ENCODE measurements around the gene PQBP1. TPM values are rescaled to one million over a fixed set of nuclear protein-coding genes. Genes with fewer than 3 reads are reported as not detected.
A peak's percentile ranks its signal among the peaks of the same experiment; 100 is the strongest.

PQBP1 gene
- total RNA-seq, 1 donor, result 27.2 TPM

GRCh38 chrX:48909703-48910294 is 12.1 kb downstream of the PQBP1 start:
- no peak for DNase-seq (ENCODE audit: low read depth)
- H3K4me3 ChIP-seq (ENCODE audit: low read depth, low read length), result no peak overlapping the region
- TF ChIP-seq CTCF (IDR thresholded peaks at IDR 0.05; ENCODE audit: insufficient read depth, low read depth, low read length), result no peak

DNA sequence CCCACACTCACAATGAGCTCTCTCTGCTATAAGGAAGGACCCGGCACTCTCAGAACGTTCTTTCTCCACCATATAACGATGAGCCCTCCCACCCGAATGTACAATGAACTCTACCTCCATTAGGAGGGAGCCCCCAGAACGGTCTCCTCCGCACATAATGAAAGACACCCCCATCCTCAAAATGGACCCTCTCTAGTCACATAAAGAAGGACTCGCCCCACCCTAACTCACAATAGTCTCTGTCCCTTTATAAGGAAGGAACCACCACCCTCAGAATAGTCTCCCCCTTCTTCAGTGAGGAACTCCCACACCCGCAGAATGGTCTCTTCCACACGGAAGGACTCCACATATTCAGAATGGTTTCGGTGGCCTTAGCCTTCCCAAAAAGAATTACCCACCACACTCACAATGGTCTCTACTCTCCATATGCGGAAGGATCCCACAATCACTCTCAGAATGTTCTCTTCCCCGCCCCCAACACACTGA is 13.2 kb downstream of the PQBP1 start:
- peak; percentile 42 for DNase-seq (ENCODE audit: low read depth)
- no peak for TF ChIP-seq CTCF (IDR thresholded peaks at IDR 0.05; ENCODE audit: insufficient read depth, low read depth, low read length)
- H3K4me3 ChIP-seq (ENCODE audit: low read depth, low read length), result peak overlapping the region; percentile 65

DNA sequence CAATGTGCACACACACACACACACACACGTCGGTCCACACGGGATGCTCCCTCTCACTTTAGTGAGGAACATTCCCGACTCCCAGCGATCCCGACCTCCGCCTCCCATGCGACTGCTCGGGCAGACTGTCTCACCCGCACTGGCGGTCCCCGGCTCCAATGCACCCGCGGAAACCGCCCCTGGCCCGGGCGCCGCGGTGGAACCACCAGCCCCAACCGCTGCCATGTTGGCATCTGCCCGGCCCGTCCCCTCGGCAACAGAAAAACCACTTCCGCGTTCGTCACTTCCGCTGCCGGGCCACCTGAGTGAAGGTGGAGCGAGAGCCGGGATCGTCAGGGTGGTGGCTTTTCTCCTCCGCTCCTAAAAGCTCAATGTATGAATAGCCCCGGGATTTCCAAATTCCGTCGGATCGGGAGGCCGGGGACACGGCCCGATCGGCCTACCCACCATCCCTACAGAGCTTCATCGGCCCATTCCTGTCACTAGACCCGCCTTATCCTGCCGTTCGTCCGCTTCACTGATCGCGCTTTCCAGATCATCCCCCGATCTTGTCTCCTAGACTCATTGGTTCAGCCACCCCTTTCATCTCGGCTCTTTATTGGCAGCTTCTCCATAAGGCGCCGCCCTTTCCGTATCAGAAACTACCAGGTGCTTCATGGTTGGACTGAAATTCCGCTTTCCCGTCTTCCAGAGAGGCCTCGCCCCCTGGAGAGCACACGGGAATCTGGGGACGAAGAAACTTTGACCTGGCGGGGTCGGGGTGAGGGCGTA is 13.9 kb downstream of the PQBP1 start, which contains the start of gene SLC35A2:
Gene SLC35A2, minus strand, starts transcription at position 235 of the 771 bp plus-strand sequence. Its CDS starts 10 bp downstream, at position 225.
- H3K4me3 ChIP-seq (ENCODE audit: low read depth, low read length), result peak within 1 kb of the TSS; percentile 65
- peak; percentile 69 for DNase-seq (ENCODE audit: low read depth)
- no peak for TF ChIP-seq CTCF (IDR thresholded peaks at IDR 0.05; ENCODE audit: insufficient read depth, low read depth, low read length)

- no peak overlapping the region for H3K4me3 ChIP-seq (ENCODE audit: low read depth, low read length)
- no peak for DNase-seq (ENCODE audit: low read depth)
- TF ChIP-seq CTCF (IDR thresholded peaks at IDR 0.05; ENCODE audit: insufficient read depth, low read depth, low read length), result no peak
These were observed 16.1 kb downstream of the PQBP1 start for GRCh38 chrX:48913605-48914366.

- no peak for DNase-seq (ENCODE audit: low read depth)
- no peak overlapping the region for H3K4me3 ChIP-seq (ENCODE audit: low read depth, low read length)
- no peak for TF ChIP-seq CTCF (IDR thresholded peaks at IDR 0.05; ENCODE audit: insufficient read depth, low read depth, low read length)
These were observed 17.1 kb downstream of the PQBP1 start for GRCh38 chrX:48914593-48915493.

Data from fibroblast of villous mesenchyme (primary cell).